Measurements from ENCODE around the gene OTUD5. TPM values are rescaled to one million over a fixed set of nuclear protein-coding genes. Genes with fewer than 3 reads are reported as not detected.

OTUD5 gene
- polyA plus RNA-seq, 2 of the 4 experiments (the other 2 are of a cell fraction): 45.9 to 57.7 TPM

GRCh38 chrX:48902776-48903175 is 54.6 kb downstream of the OTUD5 start:
- no peak for TF ChIP-seq EHMT2 (IDR thresholded peaks at IDR 0.05; ENCODE audit: low read depth)
- TF ChIP-seq MYC (IDR thresholded peaks at IDR 0.05; ENCODE audit: borderline replicate concordance, low read length): no peak
- no peak for TF ChIP-seq ZNF302 (CRISPR knock-in tag; IDR thresholded peaks at IDR 0.05)
- TF ChIP-seq USF2 (IDR thresholded peaks at IDR 0.05): no peak
- TF ChIP-seq HOXB13 (CRISPR knock-in tag; IDR thresholded peaks at IDR 0.05; ENCODE audit: low read depth): no peak
- TF ChIP-seq CBX8 (IDR thresholded peaks at IDR 0.05): no peak
- TF ChIP-seq TFCP2L1 (CRISPR knock-in tag; IDR thresholded peaks at IDR 0.05): no peak
- TF ChIP-seq RARB (CRISPR knock-in tag; IDR thresholded peaks at IDR 0.05): no peak
- no peak for TF ChIP-seq ZFP36 (IDR thresholded peaks at IDR 0.05; ENCODE audit: borderline replicate concordance, partially characterized antibody)
- TF ChIP-seq FOSB (CRISPR knock-in tag; IDR thresholded peaks at IDR 0.05): no peak
- Histone ChIP-seq H3K27ac (no peak overlapping the region), H3K9me3 (no peaks in the 10 kb centered on the region), H3K4me3 (no peak overlapping the region), H3K4me1 (peaks cover 11% of the 10 kb centered on the region), H3K4me2 (no peak overlapping the region)
- DNase-seq (ENCODE audit: low read depth in 1 of 2, low spot score in 1 of 2) (no peak), FAIRE-seq (no peak), ATAC-seq (no peak)
- ChIA-PET CTCF (interaction anchor here (1.2 to 2.0 kb wide), 4 partner anchors 9 to 254 kb away, joined by 3 to 10 read pairs (median 4); partner anchors contain the start of gene SLC35A2), POLR2A (interaction anchor here (1.6 to 1.7 kb wide), 2 partner anchors 9 to 11 kb away, joined by 5 to 7 read pairs; partner anchors contain the start of gene SLC35A2)
- 96% methylated on average over 9 of the region's 14 CpGs for WGBS (ENCODE audit: missing lambda C conversion rate)

- ATAC-seq: no peak
- ChIA-PET CTCF (interaction anchor here (1.5 kb wide), 1 partner anchor 10 kb away, joined by 5 read pairs; no protein-coding TSS in a partner anchor), POLR2A (interaction anchor here (1.7 kb wide), 1 partner anchor 10 kb away, joined by 5 read pairs; the partner anchor contains the start of gene SLC35A2)
- no peaks in the 10 kb centered on the region for H3K9me3 ChIP-seq
- no peak for FAIRE-seq
- H3K27ac ChIP-seq: no peak overlapping the region
- H3K4me1 ChIP-seq: peaks cover 11% of the 10 kb centered on the region
- no peak for TF ChIP-seq FOXS1 (CRISPR knock-in tag; IDR thresholded peaks at IDR 0.05)
- no peak for TF ChIP-seq HOXB13 (CRISPR knock-in tag; IDR thresholded peaks at IDR 0.05; ENCODE audit: low read depth)
- no peak for TF ChIP-seq ZFP36 (IDR thresholded peaks at IDR 0.05; ENCODE audit: borderline replicate concordance, partially characterized antibody)
- no peak for TF ChIP-seq MAFK (IDR thresholded peaks at IDR 0.05; ENCODE audit: partially characterized antibody)
- TF ChIP-seq EHF (CRISPR knock-in tag; IDR thresholded peaks at IDR 0.05): no peak
- TF ChIP-seq KDM5A (IDR thresholded peaks at IDR 0.05): no peak
- TF ChIP-seq JUNB (IDR thresholded peaks at IDR 0.05): no peak
- no peak for TF ChIP-seq EP300 (IDR thresholded peaks at IDR 0.05)
- no peak for TF ChIP-seq HEYL (CRISPR knock-in tag; IDR thresholded peaks at IDR 0.05)
- TF ChIP-seq RARB (CRISPR knock-in tag; IDR thresholded peaks at IDR 0.05): no peak
- TF ChIP-seq HES2 (IDR thresholded peaks at IDR 0.05): no peak
- no peak for TF ChIP-seq ZC3H11A (IDR thresholded peaks at IDR 0.05)
- no peak for TF ChIP-seq HMGXB4 (CRISPR knock-in tag; IDR thresholded peaks at IDR 0.05; ENCODE audit: borderline replicate concordance)
- no peak for TF ChIP-seq SMC3 (IDR thresholded peaks at IDR 0.05)
- TF ChIP-seq FOSL2 (IDR thresholded peaks at IDR 0.05): no peak
- no peak for TF ChIP-seq FOSL2 (CRISPR knock-in tag; IDR thresholded peaks at IDR 0.05)
- TF ChIP-seq CHD2 (IDR thresholded peaks at IDR 0.05; ENCODE audit: low read length, partially characterized antibody): no peak
- no peak for TF ChIP-seq POLR2A (IDR thresholded peaks at IDR 0.05; ENCODE audit: low read length)
- no peak for TF ChIP-seq RCOR1 (IDR thresholded peaks at IDR 0.05; ENCODE audit: low read depth, low read length)
- 95% methylated on average over 20 of the region's 20 CpGs for WGBS (ENCODE audit: missing lambda C conversion rate)
- DNase-seq (ENCODE audit: low read depth in 1 of 2, low spot score in 1 of 2): no peak
- no peak overlapping the region for H3K4me3 ChIP-seq
- no peak overlapping the region for H3K4me2 ChIP-seq
These were observed 55.3 kb downstream of the OTUD5 start for GRCh38 chrX:48902135-48902534.

Data from A549 (cell line).